Peyer's patch (tissue), 4 donors: ENCODE data around the gene LRCOL1. TPM values are rescaled to one million over a fixed set of nuclear protein-coding genes. Genes with fewer than 3 reads are reported as not detected.

Source experiments
- DNase-seq, 3 donors: peaks; one replicate each; pipeline ENCODE4 v3.0.0-alpha.2; 2017 to 2019
- H3K27ac ChIP-seq, 4 donors: fragments of 200-600 bp; sonication (generic); one replicate each; pipeline ENCODE4 v1.5.1; 2016 to 2019
- H3K27me3 ChIP-seq, 2 donors: fragments of 200-600 bp; sonication (generic); one replicate each; pipeline ENCODE4 v1.5.1; 2019
- H3K36me3 ChIP-seq, 3 donors: fragments of 200-600 bp; sonication (generic); one replicate each; pipeline ENCODE4 v1.5.1; 2016 to 2019
- H3K4me1 ChIP-seq, 4 donors: fragments of 200-600 bp; sonication (generic); one replicate each; pipeline ENCODE4 v1.5.1; 2016 to 2019
- H3K4me3 ChIP-seq, 4 donors: fragments of 200-600 bp; sonication (generic); 1 replicate in 3 of 4; 2 replicates in 1 of 4; pipeline ENCODE4 v1.5.1; 2016 to 2019; ENCODE audit warnings: mild to moderate bottlenecking in 1 of 4
- H3K9me3 ChIP-seq, 4 donors: fragments of 200-600 bp; sonication (generic); one replicate each; pipeline ENCODE4 v1.5.1; 2016 to 2019; ENCODE audit warnings: mild to moderate bottlenecking in 1 of 4
- POLR2A ChIP-seq, 2 donors: fragments of 450-650 bp; IDR thresholded peaks; one replicate each; pipeline ENCODE4 v1.5.1; 2017; ENCODE audit warnings: antibody characterized with exemption in 2 of 2, mild to moderate bottlenecking in 2 of 2, moderate library complexity in 2 of 2
- total RNA-seq, 4 donors: library from RNA; depleted of rRNA; stranded (reverse); fragments of >200 nt; gene quantifications; one replicate each; pipeline ENCODE4 v1.1.0, GENCODE V29; 2016
- TF ChIP-seq, protein P1 (sequence below), 6 experiments: fragments of 450-650 bp in 4 of 6; fragments of 200-600 bp in 2 of 6; sonication (generic) in 1 of 6; IDR thresholded peaks; one replicate each; pipeline ENCODE4 v1.5.1; 2017 to 2019; ENCODE audit warnings: antibody characterized with exemption in 6 of 6, mild to moderate bottlenecking in 3 of 6, moderate library complexity in 1 of 6

LRCOL1 gene
- total RNA-seq, 4 donors from 2014 or later = not detected

DNA sequence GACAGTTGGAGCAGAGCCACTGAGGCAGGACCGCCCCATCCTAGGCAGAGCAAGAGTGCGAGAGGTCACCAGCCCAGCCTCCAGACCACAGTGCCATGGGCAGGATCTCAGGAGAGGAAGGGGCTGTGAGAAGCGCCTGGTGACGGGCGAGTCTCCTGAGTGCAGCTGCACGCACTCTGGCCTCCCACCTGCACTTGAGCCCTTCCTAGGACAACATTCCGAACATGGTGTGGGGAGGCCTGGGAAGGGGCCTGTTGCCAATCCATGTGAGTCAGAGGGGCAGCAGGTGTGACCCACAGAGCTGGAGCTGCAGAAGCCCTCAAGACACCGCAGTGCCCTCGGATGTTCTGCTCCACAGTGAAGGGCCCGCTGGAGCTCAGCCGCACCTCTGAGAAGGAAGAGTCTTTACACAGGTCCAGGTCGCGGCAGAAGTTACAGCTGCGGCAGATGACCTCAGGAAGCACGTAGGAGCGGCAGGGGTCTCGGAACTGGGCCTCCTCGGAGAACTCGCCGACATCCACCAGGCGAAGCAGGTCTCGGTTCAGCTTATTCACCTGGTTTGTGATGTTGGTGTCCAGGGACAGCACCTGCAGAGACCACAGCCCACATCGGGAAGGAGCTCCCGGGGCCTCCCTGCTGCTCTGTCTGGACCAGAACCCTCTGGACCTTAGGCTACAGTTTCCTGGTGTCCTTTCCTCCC lies 15.5 kb upstream of the LRCOL1 start:
- H3K36me3 ChIP-seq = peaks cover 0 to 36% (median 0%) of the 10 kb centered on the region in 3 donors
- no peak overlapping the region for H3K4me3 ChIP-seq
- DNase-seq = no peak
- peaks cover 0 to 13% (median 0%) of the 10 kb centered on the region in 4 donors for H3K4me1 ChIP-seq
- H3K27ac ChIP-seq = no peak overlapping the region
- no peaks in the 10 kb centered on the region for H3K27me3 ChIP-seq
- no peaks in the 10 kb centered on the region for H3K9me3 ChIP-seq
- TF ChIP-seq, protein P1, sequence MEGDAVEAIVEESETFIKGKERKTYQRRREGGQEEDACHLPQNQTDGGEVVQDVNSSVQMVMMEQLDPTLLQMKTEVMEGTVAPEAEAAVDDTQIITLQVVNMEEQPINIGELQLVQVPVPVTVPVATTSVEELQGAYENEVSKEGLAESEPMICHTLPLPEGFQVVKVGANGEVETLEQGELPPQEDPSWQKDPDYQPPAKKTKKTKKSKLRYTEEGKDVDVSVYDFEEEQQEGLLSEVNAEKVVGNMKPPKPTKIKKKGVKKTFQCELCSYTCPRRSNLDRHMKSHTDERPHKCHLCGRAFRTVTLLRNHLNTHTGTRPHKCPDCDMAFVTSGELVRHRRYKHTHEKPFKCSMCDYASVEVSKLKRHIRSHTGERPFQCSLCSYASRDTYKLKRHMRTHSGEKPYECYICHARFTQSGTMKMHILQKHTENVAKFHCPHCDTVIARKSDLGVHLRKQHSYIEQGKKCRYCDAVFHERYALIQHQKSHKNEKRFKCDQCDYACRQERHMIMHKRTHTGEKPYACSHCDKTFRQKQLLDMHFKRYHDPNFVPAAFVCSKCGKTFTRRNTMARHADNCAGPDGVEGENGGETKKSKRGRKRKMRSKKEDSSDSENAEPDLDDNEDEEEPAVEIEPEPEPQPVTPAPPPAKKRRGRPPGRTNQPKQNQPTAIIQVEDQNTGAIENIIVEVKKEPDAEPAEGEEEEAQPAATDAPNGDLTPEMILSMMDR (IDR thresholded peaks at IDR 0.05) = no peak
- no peak for TF ChIP-seq POLR2A (IDR thresholded peaks at IDR 0.05)

DNA sequence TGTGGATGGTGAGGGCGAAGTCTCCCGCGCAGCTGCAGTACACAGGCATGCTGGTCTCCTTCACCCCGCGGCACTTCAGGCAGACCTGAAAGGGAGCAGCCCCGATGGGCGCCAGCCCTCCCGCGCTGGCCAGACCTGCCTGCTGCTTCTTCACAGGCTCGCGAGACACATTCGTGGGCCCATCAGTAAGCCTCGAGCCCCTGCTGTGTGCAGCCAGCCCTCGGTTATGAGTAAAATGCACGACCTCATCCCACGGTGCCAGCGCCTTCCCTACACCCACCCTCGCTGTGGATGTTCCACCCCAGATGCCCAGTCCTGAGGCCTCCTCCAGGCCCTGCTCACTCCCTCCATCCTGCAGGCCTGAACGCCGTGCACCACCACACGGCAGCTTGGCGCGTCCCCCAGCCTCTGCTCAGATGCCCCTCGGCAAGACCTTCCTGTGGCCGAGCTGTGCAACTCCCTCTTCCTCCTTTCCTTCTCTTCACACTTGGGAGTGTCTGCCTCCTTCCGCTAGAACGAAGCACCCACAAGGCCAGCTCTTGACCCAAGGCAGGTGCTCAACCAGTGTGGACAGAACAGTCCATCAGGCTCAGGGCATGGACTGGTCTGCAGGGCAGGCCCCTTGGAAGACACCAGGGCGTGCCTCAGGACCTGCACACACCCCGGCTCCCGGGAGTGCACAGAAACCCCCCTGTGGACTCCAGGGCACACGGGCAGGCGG lies 14.7 kb upstream of the LRCOL1 start:
- TF ChIP-seq POLR2A (IDR thresholded peaks at IDR 0.05) = no peak
- TF ChIP-seq, protein P1 (IDR thresholded peaks at IDR 0.05) = no peak
- H3K27me3 ChIP-seq = peaks cover 0 to under 1% of the 10 kb centered on the region in 2 donors
- H3K4me1 ChIP-seq = peaks cover 0 to 13% (median 0%) of the 10 kb centered on the region in 4 donors
- peaks cover 0 to 29% (median 0%) of the 10 kb centered on the region in 3 donors for H3K36me3 ChIP-seq
- no peak overlapping the region for H3K4me3 ChIP-seq
- DNase-seq = no peak
- no peak overlapping the region for H3K27ac ChIP-seq
- no peaks in the 10 kb centered on the region for H3K9me3 ChIP-seq

DNA sequence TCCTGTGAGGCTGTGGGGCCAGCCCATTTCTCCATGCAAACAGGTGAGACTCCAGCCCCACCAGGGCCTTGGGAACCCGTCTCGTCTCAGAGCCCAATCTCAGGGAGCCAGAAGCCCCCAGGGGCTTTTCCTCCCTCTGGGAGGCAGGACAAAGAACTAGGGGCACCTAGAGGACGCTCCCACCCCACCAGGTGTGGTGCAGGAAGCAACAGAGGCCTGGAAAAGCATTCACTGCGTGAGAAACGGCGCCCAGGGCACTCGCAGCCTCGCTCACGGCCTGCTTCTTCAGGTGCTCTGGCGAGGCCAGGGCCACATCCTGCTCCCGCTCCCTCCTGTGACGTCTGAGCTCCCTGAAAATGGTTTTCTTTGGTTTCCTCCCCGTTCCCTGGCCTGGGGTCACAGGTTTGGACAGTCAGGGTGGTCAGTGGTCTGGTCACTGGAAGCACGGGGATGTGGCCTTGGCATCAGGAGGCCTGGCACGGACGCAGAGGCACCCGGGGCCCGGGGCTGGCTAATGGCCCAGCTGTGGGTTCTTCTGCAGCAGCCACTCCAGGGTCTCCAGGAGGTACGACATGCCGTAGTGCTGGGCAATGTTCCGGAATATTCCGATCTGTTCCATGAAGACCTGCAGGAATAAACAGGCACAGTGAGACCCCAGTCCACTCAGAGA lies 13.9 kb upstream of the LRCOL1 start:
- Histone ChIP-seq H3K9me3 (no peaks in the 10 kb centered on the region), H3K4me1 (peaks cover 0 to 13% (median 0%) of the 10 kb centered on the region in 4 donors), H3K27ac (no peak overlapping the region), H3K4me3 (no peak overlapping the region), H3K27me3 (peaks cover 0 to 8% of the 10 kb centered on the region in 2 donors), H3K36me3 (peaks cover 0 to 29% (median 0%) of the 10 kb centered on the region in 3 donors)
- no peak for DNase-seq
- TF ChIP-seq, protein P1 (IDR thresholded peaks at IDR 0.05) = no peak
- no peak for TF ChIP-seq POLR2A (IDR thresholded peaks at IDR 0.05)

DNA sequence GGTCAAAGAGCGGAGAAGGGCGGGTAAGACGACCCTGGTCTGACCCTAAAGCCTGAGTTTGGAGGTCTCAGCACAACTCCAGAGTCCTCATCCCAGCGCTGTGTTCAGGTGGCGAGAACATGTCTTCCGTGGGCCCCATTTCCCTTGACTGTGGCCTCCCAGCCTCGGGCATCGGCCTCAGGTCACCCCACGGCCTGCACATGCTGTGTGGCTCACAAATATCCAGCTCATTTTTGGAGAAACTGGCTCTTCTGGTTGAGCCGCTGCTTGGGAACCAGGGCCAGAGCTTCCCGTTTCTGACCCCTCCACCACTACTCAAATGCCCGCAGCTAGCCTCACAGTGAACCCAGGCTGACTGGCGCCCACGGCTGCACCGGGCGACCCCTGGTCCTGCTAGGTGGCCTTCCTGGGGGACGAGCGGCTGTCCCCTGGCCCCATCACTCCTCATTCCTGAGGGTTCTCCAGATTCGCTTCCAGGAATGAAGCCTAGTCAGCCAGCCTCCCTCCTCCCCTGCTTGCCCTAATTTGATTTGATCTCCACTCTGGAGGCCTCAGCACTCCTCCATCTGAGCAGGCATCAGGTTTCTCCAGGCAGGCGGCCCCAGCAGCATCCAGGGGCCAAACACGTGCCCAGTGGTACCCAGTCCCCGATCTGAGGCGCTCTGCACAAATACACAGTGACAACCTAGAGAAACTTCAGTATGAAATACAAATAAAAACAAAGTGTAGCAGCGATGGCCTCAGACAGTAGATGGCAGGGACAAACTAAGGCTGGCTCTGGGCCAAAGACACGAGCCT lies 12.9 kb upstream of the LRCOL1 start:
- no peak overlapping the region for H3K27ac ChIP-seq
- H3K36me3 ChIP-seq = peaks cover 0 to 22% (median 0%) of the 10 kb centered on the region in 3 donors
- TF ChIP-seq, protein P1 (IDR thresholded peaks at IDR 0.05) = no peak
- TF ChIP-seq POLR2A (IDR thresholded peaks at IDR 0.05) = no peak
- peaks cover 0 to 16% (median 0%) of the 10 kb centered on the region in 4 donors for H3K4me1 ChIP-seq
- no peaks in the 10 kb centered on the region for H3K9me3 ChIP-seq
- peaks cover 0 to 12% of the 10 kb centered on the region in 2 donors for H3K27me3 ChIP-seq
- no peak overlapping the region for H3K4me3 ChIP-seq
- DNase-seq = no peak
